Stimulated activated CD8-positive, alpha-beta memory T cell treated with anti-CD3 and anti-CD28 coated beads, Interleukin-15, amount 100 ng/mL, for 48 hours (primary cell): ENCODE results near the gene IST1.
"Not testable (repeated sequence)": the region's sequence is repeated elsewhere in the genome, so short reads cannot be mapped to it uniquely, and the experiment has no call there.

ENCODE experiments used
- DNase-seq, 2 donors: peaks; one replicate each; pipeline ENCODE4 v3.0.0-alpha.2; 2020; ENCODE audit warnings: low read depth in 2 of 2

Gene IST1

GRCh38 chr16:71882505-71883167 lies 12.7 kb upstream of the IST1 start:
- peak; percentile 49 to 60 for DNase-seq

GRCh38 chr16:71883168-71883848 lies 12.0 kb upstream of the IST1 start:
- peak; percentile 23 to 42 for DNase-seq

DNA sequence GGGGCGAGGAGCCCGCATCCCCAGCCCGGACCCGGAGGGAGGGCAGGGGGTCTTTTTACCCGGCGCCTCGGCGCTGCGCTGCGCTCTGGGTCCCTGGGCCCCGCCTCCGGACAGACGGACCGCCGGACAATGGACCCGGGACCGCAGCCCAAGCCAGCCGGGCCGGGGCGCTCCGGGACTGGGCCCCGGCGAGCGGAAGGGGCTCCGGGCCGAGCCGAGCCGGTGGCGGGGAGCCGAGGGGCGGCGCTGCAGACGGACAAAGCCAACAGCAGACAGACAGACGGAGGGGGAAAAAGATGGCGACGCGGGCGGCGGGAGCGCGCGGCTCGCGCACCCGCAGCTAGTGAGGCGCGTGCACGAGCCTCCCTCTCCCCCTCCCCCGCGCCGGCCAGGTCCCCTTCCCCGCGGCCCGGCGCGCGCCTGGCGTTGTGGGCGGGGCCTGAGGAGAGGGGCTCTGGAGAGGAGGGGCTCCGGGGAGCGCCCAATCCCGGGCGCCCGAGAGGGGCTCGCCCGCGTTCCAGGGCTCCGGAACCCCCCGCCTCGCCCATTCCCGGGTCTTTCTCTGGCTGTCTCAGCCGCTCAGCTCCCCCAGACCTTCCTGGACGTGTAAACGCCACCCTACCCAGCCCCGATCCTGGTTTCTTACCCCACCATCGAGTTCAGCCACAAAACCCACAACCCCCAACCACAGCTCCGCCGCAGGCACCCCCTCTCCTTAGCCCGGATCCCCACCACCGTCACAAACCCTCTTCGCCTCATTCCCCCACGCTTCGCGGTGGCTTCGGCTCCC lies 11.3 kb upstream of the IST1 start, which contains the start of gene ZNF821:
Gene ZNF821 (minus strand): TSS at position 334 of the 790 bp plus-strand sequence. CDS start 4,236 bp downstream, outside the sequence.
- peak; percentile 57 to 63 for DNase-seq

DNA sequence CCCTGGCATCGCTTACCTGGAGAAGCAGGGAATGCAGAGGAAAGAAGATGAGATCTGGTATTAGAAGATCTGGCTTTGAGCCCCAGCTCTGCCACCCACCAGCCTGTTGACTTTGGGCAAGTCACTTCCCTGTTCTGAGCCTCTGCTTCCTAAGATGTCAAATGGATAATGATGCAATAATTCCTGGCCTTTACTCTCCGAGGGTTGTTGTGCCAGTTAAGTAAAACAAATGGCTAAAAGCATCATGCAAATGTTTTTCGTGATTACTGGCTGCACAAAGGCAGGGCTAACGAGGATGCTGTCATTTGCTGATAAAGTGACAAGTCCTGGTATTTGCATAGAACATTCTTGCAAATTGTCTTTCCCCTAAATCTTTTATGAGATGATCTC lies 10.1 kb upstream of the IST1 start:
- no peak for DNase-seq

DNA sequence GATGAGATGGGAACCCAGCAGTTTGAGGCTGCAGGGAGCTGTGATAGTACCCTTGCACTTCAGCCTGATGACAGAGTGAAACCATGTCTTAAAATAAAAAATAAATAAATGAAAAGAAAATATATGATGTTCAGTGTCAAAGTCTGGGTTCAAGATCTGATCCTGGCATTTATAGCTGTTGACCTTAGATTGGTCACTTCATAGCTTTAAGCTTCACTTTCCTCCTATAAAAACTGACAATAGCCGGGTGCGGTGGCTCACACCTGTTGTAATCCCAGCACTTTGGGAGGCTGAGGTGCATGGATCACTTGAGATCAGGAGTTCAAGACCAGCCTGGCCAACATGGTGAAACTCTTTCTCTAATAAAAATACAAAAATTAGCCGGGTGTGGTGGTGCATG lies 6.2 kb upstream of the IST1 start:
- DNase-seq, result no peak

DNA sequence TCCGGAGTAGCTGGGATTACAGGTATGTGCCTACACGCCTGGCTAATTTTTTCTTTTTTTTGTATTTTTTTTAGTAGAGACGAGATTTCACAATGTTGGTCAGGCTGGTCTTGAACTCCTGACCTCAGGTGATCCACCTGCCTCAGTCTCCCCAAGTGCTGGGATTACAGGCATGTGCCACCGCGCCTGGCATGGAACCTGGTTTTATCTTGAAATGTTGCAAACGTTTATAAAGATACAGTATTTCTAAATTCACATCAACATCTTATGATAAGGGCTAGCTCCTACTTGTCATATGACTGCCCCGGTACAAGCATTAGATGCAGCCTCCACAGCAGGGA lies 1.5 kb upstream of the IST1 start:
- no peak for DNase-seq

- peak in 1 of 2 donors; percentile 4 for DNase-seq
These were observed 956 bp upstream of the IST1 start for GRCh38 chr16:71894229-71894920.

- DNase-seq, result no peak
These were observed 491 bp downstream of the IST1 start for GRCh38 chr16:71895679-71896365.

- no peak for DNase-seq
These were observed 1.5 kb downstream of the IST1 start for GRCh38 chr16:71896764-71897368.

DNA sequence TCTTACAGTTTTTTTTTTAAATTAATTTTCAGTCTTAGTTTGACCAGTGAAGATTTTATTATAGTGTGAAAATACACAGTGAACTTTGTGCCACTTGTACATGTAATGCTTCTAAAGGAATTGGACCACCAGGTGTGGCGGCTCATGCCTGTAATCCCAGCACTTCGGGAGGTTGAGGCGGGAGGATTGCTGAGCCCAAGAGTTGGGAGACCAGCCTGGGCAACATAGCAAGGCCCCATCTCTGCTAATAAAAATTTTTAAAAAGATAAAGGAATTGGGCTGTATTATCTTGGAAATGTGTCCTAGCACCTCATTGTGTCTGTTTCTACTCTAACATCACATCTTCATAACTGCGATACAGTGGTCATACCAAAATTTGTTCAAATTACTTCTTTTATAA lies 3.8 kb downstream of the IST1 start:
- no peak for DNase-seq

GRCh38 chr16:71902656-71903365 lies 7.5 kb downstream of the IST1 start:
- DNase-seq, result no peak

DNA sequence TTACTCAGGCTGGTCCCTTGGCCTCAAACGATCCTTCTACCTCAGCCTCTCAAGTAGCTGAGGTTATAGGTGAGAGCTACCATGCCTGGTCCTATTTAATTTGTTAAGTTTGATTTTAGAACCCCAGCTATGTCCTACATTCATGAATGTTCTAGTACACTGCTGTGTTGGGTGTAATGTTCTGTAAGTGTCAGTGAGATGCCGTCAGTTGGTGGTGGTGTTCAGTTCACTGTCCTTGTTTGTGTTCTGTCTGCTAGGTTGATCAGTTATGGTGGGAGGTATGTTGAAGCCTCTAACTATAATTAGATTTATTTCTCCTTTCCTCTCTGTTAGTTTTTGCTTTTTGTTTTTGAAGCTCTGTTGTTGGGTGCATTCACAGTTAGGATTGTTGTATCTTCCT lies 8.3 kb downstream of the IST1 start:
- DNase-seq, result no peak

DNA sequence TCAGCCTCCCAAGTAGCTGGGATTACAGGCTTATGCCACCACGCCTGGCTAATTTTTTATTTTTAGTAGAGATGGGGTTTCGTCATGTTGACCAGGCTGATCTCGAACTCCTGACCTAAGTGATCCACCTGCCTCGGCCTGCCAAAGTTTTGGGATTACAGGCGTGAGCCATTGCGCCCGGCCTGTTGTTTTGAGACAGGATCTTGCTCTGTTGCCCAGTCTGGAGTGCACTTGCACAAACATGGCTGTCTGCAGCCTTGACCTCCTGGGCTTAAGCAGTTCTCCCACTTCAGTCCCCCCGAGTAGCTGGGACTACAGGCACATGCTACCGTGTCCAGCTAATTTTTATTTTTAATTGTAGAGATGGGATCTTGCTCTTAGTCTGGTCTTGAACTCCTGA lies 8.9 kb downstream of the IST1 start:
- no peak for DNase-seq

DNA sequence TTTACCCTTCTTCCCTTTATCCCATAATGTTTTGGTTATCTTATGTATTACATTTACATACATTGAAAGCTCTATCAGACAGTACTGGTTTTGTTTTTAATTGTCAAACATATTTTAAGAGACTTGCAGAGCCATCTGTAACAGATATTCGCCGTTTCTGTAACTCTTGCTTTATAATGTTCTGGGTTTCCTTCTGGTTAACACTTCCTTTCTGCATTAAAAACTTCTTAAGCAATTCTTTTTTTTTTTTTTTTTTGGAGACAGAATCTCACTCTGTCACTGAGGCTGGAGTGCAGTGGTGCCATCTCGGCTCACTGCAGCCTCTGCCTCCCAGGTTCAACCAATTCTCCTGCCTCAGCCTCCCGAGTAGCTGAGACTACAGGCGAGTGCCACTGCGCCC lies 10.4 kb downstream of the IST1 start:
- DNase-seq, result not testable (repeated sequence)

DNA sequence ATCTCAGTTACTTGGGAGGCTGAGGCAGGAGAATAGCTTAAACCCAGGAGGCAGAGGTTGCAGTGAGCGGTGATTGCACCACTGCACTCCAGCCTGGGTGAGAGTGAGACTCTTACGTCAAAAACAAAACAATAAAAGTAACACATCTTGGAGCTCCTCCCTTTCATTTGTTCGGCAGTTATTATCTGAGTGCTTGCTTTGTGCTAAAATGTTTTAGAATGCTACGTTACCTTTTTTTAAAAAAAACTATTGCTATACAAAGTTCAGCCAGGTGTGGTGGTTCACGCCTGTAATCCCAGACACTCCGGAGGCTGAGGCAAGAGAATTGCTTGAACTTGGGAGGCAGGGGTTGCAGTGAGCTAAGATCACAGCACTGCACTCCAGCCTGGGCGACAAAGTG lies 15.8 kb downstream of the IST1 start:
- no peak for DNase-seq

DNA sequence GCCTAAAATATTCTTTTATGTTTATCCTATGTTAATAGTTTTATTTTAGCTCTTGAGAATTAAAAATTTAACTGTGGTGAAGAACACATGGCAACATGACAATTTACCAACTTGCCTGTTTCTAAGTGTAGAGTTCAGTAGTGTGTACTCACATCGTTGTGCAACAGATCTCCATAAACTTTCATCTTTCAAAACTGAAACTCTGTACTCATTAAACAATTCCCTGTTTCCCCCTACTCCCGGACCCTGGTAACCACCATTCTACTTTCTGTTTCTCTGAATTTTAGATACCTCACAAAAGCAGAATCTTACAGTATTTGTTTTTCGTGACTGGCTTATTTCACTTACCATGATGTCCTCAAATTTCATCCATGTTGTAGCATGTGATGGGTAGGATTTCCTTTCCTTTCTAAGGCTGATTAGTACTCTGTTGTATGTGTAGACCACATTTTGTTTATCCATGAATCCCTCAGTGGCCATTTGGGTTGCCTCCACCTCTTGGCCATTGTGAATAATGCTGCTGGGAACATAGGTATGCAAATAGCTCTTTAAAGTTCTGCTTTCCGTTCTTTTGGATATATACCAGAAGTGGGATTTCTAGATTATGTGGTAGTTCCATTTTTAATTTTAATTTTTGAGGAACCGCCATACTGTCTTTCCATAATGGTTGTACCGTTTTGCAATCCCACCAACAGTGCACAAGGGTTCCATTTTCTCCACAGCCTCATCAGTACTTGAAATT lies 17.4 kb downstream of the IST1 start:
- no peak for DNase-seq

DNA sequence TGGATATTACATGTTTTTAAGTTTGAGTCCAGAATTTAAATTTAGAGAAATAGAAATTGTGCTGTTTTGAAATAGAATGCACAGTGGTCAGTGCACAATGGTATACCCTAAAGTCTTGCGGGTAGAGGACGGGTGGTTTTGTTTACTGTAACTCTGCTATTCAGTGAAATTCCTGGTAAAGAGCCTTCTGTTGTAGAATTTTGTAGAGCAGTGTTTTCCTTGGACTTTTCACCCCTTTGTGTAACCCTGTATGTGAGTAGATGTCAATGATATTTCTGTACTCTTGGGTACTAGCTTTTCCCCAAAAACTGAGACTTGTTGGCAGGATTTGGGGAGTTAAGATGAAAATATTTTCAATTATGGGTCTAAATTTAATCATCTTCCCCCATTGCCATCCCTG lies 19.5 kb downstream of the IST1 start:
- DNase-seq, result no peak

DNA sequence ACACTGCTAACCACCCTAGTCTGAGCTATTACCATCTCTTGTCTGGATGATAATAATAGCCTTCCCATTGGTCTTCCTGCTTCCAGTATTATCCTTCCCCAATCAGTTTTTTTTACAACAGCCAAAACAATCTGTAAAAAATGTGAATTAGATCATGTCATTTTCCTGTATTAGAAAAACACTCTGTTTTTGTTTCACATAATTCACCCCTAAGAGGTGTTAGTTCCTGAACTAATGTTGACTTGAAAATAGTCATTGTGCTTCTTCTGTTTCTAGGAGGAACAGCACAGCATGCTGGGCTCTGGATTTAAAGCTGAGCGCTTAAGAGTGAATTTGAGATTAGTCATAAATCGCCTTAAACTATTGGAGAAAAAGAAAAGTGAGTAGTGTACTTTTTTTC lies 20.0 kb downstream of the IST1 start:
- DNase-seq, result no peak

- DNase-seq, result no peak
These were observed 21.1 kb downstream of the IST1 start for GRCh38 chr16:71916397-71916920.

- no peak for DNase-seq
These were observed 22.6 kb downstream of the IST1 start for GRCh38 chr16:71917900-71918299.
